HS-5 (cell line): Measurements from ENCODE around the gene GAPVD1.
"Not testable (repeated sequence)": the region's sequence is repeated elsewhere in the genome, so short reads cannot be mapped to it uniquely, and the experiment has no call there.

Source experiments
- DNase-seq: peaks from one replicate; pipeline ENCODE4 v3.0.0-alpha.2; 2012; ENCODE audit warnings: low read depth

GAPVD1 gene

DNA sequence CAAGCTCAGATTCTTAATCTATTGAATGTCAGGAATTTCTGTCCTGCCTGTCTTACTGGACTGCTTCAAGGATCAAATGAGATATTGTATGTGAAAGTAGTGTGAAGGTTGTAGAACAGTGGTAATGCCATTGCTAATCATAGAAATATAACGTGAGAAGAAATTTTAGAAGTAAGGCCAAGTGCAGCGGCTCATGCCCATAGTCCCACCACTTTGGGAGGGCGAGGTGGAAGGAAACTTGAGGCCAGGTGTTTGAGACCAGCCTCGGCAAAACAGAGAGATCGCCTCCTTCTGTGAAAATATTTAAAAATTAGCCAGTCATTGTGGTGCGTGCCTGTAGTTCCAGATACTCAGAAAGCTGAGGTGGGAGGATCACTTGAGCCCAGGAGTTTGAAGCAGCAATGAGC, 15.4 kb upstream of the GAPVD1 start:
- no peak for DNase-seq

DNA sequence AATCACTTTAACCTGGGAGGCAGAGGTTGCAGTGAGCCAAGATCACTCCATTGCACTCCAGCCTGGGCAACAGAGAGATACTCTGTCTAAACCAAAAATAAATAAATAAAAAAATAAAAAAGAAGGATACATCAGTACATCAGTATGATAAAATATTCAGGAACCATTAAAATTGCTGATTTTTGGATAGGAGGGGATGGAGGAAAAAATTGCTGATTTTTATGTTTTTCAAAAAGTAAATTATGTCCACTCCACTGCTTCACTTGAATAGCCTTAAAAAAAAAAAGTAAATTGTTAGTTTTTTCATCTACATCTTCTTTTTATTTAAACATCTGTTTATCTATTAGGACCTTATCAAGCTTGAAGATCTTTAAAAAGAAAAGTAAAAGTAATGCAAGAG, 7.4 kb upstream of the GAPVD1 start:
- no peak for DNase-seq

DNA sequence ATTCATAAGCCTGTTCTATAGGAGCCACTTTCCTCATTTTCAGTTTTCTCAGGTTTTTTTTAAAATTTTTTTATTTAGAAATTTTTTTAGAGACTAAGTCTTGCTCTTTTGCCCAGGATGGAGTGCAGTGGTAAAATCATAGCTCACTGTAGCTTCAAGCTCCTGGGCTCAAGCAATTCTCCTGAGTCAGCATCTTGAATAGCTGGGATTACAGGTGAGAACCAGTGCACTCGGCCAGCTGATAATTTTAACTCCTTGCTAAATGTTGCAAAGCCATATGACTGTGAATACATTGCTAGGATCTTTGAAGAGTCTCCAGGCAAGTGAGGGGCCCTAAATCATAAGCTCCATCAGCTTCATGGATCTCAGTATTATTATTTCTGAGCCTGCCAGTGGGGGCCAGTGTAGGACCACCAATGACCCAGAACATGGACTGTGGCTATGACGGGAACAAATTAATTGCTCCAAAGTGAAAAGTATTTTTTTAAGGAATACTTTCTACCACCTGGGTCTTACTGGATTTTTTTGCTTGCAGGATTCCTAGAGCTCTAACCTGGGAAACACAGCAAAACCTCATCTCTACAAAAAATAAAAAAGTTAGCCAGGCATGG, 5.7 kb upstream of the GAPVD1 start:
- DNase-seq: no peak

DNA sequence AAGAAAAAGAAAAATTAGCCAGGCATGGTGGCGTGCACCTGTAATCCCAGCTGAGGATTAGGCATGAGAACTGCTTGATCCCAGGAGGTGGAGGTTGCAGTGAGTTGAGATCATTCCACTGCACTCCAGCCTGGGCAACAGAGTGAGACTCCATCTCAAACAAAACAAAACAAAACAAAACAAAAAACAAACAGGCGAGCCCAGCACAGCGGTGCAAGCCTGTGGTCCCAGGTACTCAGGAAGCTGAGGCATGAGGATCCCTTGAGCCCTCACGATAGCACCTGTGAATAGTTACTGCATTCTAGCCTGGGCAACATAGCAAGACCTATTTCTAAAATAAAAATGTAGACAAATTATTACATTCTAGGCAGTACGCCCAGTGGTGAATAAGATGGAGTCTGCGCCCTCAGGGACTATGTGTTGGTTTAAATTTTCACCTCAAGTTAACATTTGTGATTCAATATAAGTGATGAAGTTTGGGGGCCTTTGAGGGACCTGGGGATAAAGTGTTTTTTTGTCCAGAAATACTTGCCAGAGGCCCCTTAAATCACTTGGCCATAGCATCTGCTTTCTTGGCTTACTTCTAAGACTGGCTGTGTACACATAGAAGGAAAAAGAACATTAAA, 3.4 kb upstream of the GAPVD1 start:
- DNase-seq: no peak

GRCh38 chr9:125258832-125259534, 2.6 kb upstream of the GAPVD1 start:
- no peak for DNase-seq

GRCh38 chr9:125260561-125260960, 1.1 kb upstream of the GAPVD1 start:
- no peak for DNase-seq

DNA sequence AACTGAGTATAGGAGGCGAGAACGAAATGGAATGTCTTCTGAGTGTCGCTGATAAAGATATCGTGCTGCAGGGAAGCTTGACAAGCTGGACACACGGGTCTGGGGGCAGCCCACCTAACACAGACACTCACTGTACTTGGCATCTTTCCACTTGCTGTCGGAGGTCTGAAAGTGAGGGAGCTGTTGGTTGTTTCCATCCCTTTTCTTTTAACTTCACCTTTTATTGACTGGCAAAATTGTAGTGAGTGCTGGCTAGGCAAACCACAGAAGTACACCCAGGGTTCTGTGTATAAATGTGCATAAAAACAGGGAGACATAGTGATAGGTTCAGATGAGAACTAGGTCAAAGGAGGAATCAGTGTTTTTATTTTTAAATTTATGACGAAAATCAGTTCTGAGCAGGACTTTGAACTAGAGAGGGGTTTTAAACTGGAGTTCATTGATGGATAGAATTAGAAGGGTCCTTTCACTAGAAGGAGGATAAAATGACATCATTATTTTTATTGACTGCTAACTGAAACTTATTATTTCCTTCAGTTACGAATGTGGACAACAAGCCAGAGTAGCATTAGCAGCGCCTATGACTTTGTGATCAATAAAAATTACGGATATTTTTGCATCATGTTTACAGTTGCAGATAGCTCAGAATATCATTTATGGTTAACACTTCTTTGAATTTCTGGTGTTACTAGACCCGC, 817 bp downstream of the GAPVD1 start:
- DNase-seq: no peak

DNA sequence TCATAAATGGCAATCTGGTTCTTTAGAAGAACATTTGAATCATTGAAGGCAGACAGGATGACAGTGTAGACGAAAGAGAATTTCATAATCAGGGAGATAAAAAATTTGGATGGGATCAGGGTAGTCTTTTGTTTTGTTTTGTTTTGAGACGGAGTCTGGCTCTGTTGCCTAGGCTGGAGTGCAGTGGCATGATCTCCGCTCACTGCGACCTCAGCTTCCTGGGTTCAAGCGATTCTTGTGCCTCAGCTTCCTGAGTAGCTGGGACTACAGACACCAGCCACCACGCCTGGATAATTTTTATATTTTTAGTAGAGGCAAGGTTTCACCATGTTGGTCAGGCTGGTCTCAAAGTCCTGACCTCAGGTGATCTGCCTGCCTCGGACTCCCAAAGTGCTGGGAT, 2.4 kb downstream of the GAPVD1 start:
- DNase-seq: not testable (repeated sequence)

GRCh38 chr9:125268394-125269013, 6.9 kb downstream of the GAPVD1 start:
- no peak for DNase-seq

GRCh38 chr9:125269014-125269397, 7.4 kb downstream of the GAPVD1 start:
- DNase-seq: no peak

GRCh38 chr9:125271081-125271480, 9.5 kb downstream of the GAPVD1 start:
- DNase-seq: no peak

DNA sequence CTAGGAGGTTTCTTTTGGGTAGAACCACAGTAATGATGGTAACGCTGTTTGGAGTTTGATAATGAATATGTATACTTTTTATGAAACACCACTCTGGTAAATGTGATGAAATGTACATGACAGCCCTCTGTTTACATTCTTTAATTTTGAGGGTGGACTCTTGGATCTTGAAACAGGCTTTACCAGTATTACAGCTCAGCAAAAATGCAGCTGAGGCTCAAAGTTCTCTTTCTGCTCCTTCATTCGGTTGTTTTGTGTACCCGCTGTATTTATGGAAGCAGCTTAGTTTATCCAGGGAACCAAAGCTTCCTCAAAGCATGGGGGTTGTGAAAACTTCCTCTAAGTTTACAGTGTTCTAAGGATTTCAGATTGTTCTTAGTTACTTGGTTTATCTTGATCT, 11.1 kb downstream of the GAPVD1 start:
- no peak for DNase-seq

GRCh38 chr9:125276771-125277170, 15.1 kb downstream of the GAPVD1 start:
- no peak for DNase-seq

DNA sequence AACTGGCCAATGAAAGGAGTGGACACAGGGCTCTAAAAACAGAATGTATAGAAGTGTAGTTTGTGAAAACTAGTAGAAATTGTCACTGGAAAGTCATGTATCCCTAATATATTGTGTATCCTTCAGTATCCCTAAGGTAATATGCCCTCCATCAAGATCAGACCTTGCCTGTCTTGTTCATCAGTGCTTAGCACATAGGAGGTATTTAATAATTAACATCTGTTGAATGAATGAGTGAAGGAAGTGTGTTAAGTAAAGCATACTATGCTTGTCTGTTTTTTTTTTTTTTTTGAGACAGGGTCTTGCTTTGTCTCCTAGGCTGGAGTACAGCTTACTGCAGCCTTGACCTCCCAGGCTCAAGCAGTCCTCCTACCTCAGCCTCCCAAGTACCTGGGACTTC, 15.8 kb downstream of the GAPVD1 start:
- no peak for DNase-seq

DNA sequence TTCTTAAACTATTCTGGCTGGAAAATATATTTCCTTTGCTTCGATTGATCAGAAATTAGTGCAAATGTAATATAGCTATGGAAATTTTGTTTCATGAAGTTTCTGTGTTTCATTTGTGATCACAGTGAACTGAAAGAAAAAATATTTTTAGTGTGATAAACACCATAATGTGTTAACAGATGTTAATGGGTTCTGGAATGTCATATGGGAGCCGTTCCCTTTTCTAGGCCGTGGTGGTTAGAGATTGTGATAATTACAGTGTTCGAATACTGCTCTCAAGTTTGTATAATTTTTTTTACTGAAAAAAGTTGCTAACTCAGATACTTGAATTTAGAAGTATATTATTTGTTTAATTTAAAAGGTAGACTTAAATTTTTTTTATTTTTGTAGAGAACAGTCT, 19.3 kb downstream of the GAPVD1 start:
- DNase-seq: no peak

DNA sequence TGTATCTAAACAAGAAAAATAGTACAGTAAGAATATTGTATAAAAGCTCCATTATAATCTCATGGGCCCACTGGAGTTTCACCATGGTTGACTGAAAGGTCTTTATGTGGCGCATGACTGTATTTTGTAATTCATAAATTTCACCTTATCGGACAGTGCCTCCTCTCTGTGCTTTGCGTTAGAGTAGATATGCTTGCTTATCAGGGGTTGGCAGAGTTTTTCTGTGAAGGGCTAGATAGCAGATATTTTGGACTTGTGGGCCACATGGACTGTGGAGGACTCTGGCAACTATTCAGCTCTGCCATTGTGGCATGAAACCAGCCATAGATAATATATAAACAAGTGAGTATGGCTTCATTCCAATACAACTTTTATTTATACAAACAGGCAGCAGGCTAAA, 23.2 kb downstream of the GAPVD1 start:
- no peak for DNase-seq

DNA sequence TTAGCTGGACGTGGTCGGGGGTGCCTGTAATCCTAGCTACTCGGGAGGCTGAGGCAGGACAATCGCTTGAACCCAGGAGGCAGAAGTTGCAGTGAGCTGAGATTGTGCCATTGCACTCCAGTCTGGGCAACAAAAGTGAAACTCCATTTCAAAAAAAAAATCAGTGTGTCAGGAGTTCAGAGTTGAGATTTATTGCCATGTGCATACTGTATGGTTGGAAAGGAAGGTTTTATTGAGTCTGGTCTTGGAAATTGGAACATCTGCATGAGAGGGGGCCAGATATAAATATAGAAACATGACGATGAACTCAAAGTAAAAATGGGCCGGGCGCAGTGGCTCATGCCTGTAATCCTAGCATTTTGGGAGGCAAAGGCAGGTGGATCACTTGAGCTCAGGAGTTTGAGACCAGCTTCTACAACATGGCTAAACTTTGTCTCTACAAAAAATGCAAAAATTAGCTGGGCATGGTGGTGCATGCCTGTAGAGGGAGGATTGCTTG, 25.4 kb downstream of the GAPVD1 start:
- DNase-seq: not testable (repeated sequence)

DNA sequence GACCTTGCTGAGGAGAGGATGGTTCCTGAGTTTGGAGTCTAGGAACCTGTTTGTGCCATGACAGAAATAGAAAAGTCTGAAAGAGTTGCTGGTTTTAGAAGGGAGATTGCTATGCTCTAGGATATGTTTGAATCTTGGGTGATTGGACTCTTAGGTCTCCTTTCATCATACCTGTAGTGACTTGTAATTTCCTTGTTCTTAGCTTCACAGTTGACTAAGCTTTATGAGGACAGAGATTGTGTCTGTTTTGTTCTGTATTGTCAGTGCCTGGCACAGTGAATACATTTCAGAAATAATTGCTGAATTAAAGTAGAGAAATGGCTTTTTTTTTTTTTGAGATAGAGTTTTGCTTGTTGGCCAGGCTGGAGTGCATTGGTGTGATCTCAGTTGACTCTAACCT, 31.5 kb downstream of the GAPVD1 start:
- DNase-seq: no peak

- DNase-seq: no peak
Measured at GRCh38 chr9:125295657-125296056, 34.0 kb downstream of the GAPVD1 start.

GRCh38 chr9:125296843-125297372, 35.3 kb downstream of the GAPVD1 start:
- DNase-seq: no peak

GRCh38 chr9:125297917-125298316, 36.3 kb downstream of the GAPVD1 start:
- no peak for DNase-seq

GRCh38 chr9:125302241-125302640, 40.6 kb downstream of the GAPVD1 start:
- DNase-seq: no peak
